Ovary (tissue), 3 donors: ENCODE measurements around the gene PDK3.

ENCODE experiments used
- EP300 ChIP-seq: sonication (generic); formaldehyde crosslinking; IDR thresholded peaks from one replicate; pipeline ENCODE4 v1.6.1; 2017; ENCODE audit warnings: antibody characterized with exemption
- POLR2A ChIP-seq: fragments of 450-650 bp; IDR thresholded peaks from one replicate; pipeline ENCODE4 v1.6.1; 2017; ENCODE audit warnings: antibody characterized with exemption, mild to moderate bottlenecking, moderate library complexity
- TF ChIP-seq, protein P1 (sequence below), 3 donors: fragments of 450-650 bp in 2 of 3; fragments of 200-600 bp in 1 of 3; IDR thresholded peaks; one replicate each; pipeline versions ENCODE4 v1.5.1 to v1.8.0; 2016 to 2022; ENCODE audit warnings: antibody characterized with exemption in 3 of 3, mild to moderate bottlenecking in 1 of 3
- donor health status: DM: no; HTN: no; CAD: no.

DNA sequence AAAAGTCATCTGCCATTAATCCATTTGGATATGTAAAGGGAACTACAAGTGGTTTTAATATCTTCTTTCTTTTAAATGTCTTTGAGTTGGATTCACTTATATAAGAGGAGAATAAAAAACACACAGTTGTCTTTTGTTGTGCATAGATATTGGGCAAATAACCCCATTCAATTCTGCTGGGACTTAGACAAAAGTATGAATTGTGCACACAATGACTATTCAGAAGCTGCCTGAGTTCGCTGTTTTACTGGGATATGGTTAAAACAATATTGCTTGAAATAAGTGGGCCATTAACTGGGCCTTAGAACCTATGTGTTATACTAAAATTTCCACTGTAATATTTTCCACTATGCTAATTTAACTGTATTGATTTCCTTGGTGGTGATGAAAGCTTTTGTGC, 110.4 kb downstream of the PDK3 start:
- TF ChIP-seq POLR2A = no peak
- TF ChIP-seq, protein P1, sequence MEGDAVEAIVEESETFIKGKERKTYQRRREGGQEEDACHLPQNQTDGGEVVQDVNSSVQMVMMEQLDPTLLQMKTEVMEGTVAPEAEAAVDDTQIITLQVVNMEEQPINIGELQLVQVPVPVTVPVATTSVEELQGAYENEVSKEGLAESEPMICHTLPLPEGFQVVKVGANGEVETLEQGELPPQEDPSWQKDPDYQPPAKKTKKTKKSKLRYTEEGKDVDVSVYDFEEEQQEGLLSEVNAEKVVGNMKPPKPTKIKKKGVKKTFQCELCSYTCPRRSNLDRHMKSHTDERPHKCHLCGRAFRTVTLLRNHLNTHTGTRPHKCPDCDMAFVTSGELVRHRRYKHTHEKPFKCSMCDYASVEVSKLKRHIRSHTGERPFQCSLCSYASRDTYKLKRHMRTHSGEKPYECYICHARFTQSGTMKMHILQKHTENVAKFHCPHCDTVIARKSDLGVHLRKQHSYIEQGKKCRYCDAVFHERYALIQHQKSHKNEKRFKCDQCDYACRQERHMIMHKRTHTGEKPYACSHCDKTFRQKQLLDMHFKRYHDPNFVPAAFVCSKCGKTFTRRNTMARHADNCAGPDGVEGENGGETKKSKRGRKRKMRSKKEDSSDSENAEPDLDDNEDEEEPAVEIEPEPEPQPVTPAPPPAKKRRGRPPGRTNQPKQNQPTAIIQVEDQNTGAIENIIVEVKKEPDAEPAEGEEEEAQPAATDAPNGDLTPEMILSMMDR (IDR thresholded peaks at IDR 0.05) = no peak
- no peak for TF ChIP-seq EP300
